Trophoblast cell (in vitro differentiated cells and primary cell): ENCODE results near the gene TAS2R8. TPM values are rescaled to one million over a fixed set of nuclear protein-coding genes. Genes with fewer than 3 reads are reported as not detected.

ENCODE experiments used
- DNase-seq, 2 donors: peaks; one replicate each; pipeline ENCODE4 v3.0.0-alpha.2; 2016
- H2AFZ ChIP-seq: 2 replicates; pipeline ENCODE4 v1.6.1; 2013; ENCODE audit warnings: low read length, moderate library complexity, mild to moderate bottlenecking; ENCODE audit not compliant: insufficient read depth, poor library complexity
- H2AK5ac ChIP-seq: 2 replicates; pipeline ENCODE4 v1.6.1; 2013; ENCODE audit warnings: mild to moderate bottlenecking, low read length
- H2BK120ac ChIP-seq: 2 replicates; pipeline ENCODE4 v1.6.1; 2013; ENCODE audit warnings: low read length, mild to moderate bottlenecking, moderate library complexity; ENCODE audit not compliant: insufficient read depth, poor library complexity
- H2BK12ac ChIP-seq: 2 replicates; pipeline ENCODE4 v1.6.1; 2013; ENCODE audit warnings: mild to moderate bottlenecking, low read length, moderate library complexity
- H2BK5ac ChIP-seq: 2 replicates; pipeline ENCODE4 v1.6.1; 2013; ENCODE audit warnings: low read length, low read depth, moderate library complexity, mild to moderate bottlenecking; ENCODE audit not compliant: poor library complexity
- H3K14ac ChIP-seq: 2 replicates; pipeline ENCODE4 v1.6.1; 2013; ENCODE audit warnings: mild to moderate bottlenecking, low read length
- H3K18ac ChIP-seq: 2 replicates; pipeline ENCODE4 v1.6.1; 2013; ENCODE audit warnings: mild to moderate bottlenecking, low read length
- H3K23ac ChIP-seq: 2 replicates; pipeline ENCODE4 v1.6.1; 2013; ENCODE audit warnings: low read length
- H3K27ac ChIP-seq: 2 replicates; pipeline ENCODE4 v1.5.1; 2013; ENCODE audit warnings: low read depth, mild to moderate bottlenecking, inconsistent platforms, low read length, moderate library complexity
- H3K27me3 ChIP-seq: 2 replicates; pipeline ENCODE4 v1.6.1; 2013; ENCODE audit warnings: inconsistent platforms, mild to moderate bottlenecking, low read length, moderate library complexity; ENCODE audit not compliant: insufficient read depth
- H3K36me3 ChIP-seq, 2 experiments: 1 replicate in 1 of 2; 2 replicates in 1 of 2; pipeline ENCODE4 v1.6.1; 2013; ENCODE audit warnings: low read length in 2 of 2, mild to moderate bottlenecking in 2 of 2, moderate library complexity in 1 of 2; ENCODE audit not compliant: insufficient read depth in 2 of 2, control insufficient read depth in 1 of 2
- H3K4ac ChIP-seq: 2 replicates; pipeline ENCODE4 v1.6.1; 2013; ENCODE audit warnings: low read depth, mild to moderate bottlenecking, low read length, moderate library complexity
- H3K4me1 ChIP-seq, 2 experiments: 1 replicate in 1 of 2; 2 replicates in 1 of 2; pipeline ENCODE4 v1.6.1; 2013; ENCODE audit warnings: low read length in 2 of 2, mild to moderate bottlenecking in 2 of 2, moderate library complexity in 1 of 2; ENCODE audit not compliant: insufficient read depth in 2 of 2, control insufficient read depth in 1 of 2
- H3K4me2 ChIP-seq: 2 replicates; pipeline ENCODE4 v1.6.1; 2013; ENCODE audit warnings: inconsistent platforms, mild to moderate bottlenecking, low read length, moderate library complexity
- H3K4me3 ChIP-seq: 2 replicates; pipeline ENCODE4 v1.5.1; 2013; ENCODE audit warnings: mild to moderate bottlenecking, low read depth, low read length, inconsistent platforms
- H3K79me1 ChIP-seq: one replicate; pipeline ENCODE4 v1.6.1; 2013; ENCODE audit warnings: low read length
- H3K79me2 ChIP-seq: 2 replicates; pipeline ENCODE4 v1.6.1; 2013; ENCODE audit warnings: low read length, mild to moderate bottlenecking; ENCODE audit not compliant: control insufficient read depth, insufficient read depth, poor library complexity
- H3K9ac ChIP-seq: 2 replicates; pipeline ENCODE4 v1.6.1; 2013; ENCODE audit warnings: mild to moderate bottlenecking, low read length
- H3K9me3 ChIP-seq: 2 replicates; pipeline ENCODE4 v1.6.1; 2013; ENCODE audit warnings: low read depth, mild to moderate bottlenecking, control low read depth, inconsistent platforms, low read length; ENCODE audit not compliant: insufficient read depth
- H4K12ac ChIP-seq: 2 replicates; pipeline ENCODE4 v1.6.1; 2013; ENCODE audit warnings: low read depth, mild to moderate bottlenecking, low read length, moderate library complexity
- H4K8ac ChIP-seq: 2 replicates; pipeline ENCODE4 v1.6.1; 2013; ENCODE audit warnings: low read depth, mild to moderate bottlenecking, low read length, moderate library complexity
- H4K91ac ChIP-seq: one replicate; pipeline ENCODE4 v1.6.1; 2013; ENCODE audit warnings: low read depth, mild to moderate bottlenecking, low read length, moderate library complexity
- WGBS: extraction: QIAGEN DNeasy Blood & Tissue Kit; methylation state at CpG from one replicate; pipeline ENCODE4 v1.1.7; 2013; ENCODE audit warnings: missing lambda C conversion rate; ENCODE audit not compliant: insufficient read length, insufficient coverage; ENCODE audit errors: extremely low coverage; 5-methylcytosine and 5-hydroxymethylcytosine counted together
- polyA plus RNA-seq: library from polyadenylated mRNA; stranded (reverse); fragments of 200-250 nt; gene quantifications from 2 replicates; pipeline ENCODE4 v1.2.3, GENCODE V29; 2013

TAS2R8 gene, protein sequence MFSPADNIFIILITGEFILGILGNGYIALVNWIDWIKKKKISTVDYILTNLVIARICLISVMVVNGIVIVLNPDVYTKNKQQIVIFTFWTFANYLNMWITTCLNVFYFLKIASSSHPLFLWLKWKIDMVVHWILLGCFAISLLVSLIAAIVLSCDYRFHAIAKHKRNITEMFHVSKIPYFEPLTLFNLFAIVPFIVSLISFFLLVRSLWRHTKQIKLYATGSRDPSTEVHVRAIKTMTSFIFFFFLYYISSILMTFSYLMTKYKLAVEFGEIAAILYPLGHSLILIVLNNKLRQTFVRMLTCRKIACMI
- not detected in 2 replicates for polyA plus RNA-seq

DNA sequence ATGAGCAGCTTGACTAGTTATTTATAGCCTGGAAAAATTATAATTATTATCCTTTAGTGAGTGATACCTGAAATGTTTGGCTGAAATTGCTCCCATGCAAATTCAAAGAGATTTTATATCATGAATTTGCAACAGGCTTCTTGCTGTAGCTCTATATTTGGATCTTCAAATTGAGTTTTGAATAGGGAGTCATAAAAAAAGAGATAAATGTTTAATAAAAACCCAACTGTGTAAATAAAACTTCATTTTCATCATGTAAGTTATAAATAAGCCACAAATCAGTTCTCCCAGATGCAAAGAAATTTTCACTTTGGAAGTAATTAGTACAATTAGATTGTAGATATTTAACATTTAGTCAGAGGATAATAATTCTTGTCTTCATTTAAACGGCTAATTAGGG is at the start of gene TAS2R8:
Gene TAS2R8 (minus strand): TSS at position 101 of the 400 bp plus-strand sequence. CDS start 306 bp downstream, outside the sequence.
- Histone ChIP-seq H4K12ac (no peak within 1 kb of the TSS), H3K4ac (no peak within 1 kb of the TSS), H3K9me3 (no peaks in the 10 kb centered on the region), H3K27ac (no peak within 1 kb of the TSS), H3K27me3 (no peaks in the 10 kb centered on the region), H4K8ac (no peak within 1 kb of the TSS), H2BK120ac (no peak within 1 kb of the TSS), H2BK12ac (no peak within 1 kb of the TSS), H2BK5ac (no peak within 1 kb of the TSS), H3K36me3 (no peaks in the 10 kb centered on the region), H3K14ac (no peak within 1 kb of the TSS), H2AFZ (no peak within 1 kb of the TSS), H3K18ac (no peak within 1 kb of the TSS), H3K79me2 (no peaks in the 10 kb centered on the region), H3K4me3 (no peak within 1 kb of the TSS), H3K4me1 (no peaks in the 10 kb centered on the region), H3K9ac (no peak within 1 kb of the TSS), H3K4me2 (no peak within 1 kb of the TSS), H3K23ac (no peak within 1 kb of the TSS), H3K79me1 (no peaks in the 10 kb centered on the region), H4K91ac (no peak within 1 kb of the TSS), H2AK5ac (no peak within 1 kb of the TSS)
- no peak for DNase-seq
- WGBS = no CpG with 5 or more reads among the region's 1 CpG

DNA sequence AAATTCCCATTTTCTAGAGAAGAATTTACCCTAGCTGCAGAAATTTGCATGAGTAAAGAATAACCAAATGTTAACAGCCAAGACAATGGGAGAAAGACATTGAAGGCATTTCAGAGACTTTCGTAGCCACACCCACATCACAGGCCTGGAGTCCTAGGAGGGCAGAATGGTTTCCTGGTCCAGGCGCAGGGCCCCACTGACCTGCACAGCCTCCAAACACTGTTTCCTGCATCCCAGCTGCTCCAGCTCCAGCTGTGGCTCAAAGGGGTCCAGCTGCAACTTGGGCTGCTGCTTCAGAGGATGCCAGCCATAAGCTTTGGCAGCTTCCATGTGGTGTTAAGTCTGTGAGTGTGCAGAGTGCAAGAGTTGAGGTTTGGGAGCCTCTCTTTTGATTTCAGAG is 48.7 kb upstream of the TAS2R8 start:
- DNase-seq = no peak
- Histone ChIP-seq H3K14ac (no peak overlapping the region), H3K18ac (no peak overlapping the region), H3K9ac (no peak overlapping the region), H3K4me1 (no peaks in the 10 kb centered on the region), H3K9me3 (peaks cover 11% of the 10 kb centered on the region), H2BK12ac (no peak overlapping the region), H2BK120ac (no peak overlapping the region), H3K79me1 (no peaks in the 10 kb centered on the region), H3K27me3 (no peaks in the 10 kb centered on the region), H2AFZ (no peak overlapping the region), H3K4ac (no peak overlapping the region), H2BK5ac (no peak overlapping the region), H3K4me2 (no peak overlapping the region), H3K23ac (no peak overlapping the region), H2AK5ac (no peak overlapping the region), H3K27ac (no peak overlapping the region), H3K36me3 (peaks cover 6% of the 10 kb centered on the region in 2 experiments), H3K79me2 (no peaks in the 10 kb centered on the region), H4K8ac (no peak overlapping the region), H3K4me3 (no peak overlapping the region), H4K12ac (no peak overlapping the region), H4K91ac (no peak overlapping the region)
- WGBS = no CpG with 5 or more reads among the region's 2 CpGs

DNA sequence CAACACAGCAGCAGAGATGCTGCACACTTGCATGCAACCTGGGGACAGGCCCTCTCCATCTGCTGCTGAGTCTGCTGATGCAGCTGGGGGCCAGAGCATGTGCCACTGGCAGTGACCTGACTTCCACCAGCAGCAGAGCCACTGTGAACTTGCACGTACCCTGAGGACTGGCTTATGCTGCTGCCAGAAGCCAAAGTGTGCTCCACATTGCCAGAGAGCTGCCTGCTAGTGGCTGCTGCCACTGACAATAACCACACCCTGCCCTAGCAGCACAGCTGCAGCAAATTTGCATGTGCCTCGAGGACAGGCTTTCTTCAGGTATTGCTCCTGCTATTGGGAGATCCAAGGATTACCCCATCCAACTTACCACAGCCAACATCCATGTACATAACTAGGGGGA is 46.7 kb upstream of the TAS2R8 start:
- H3K9ac ChIP-seq = no peak overlapping the region
- H3K79me1 ChIP-seq = no peaks in the 10 kb centered on the region
- no peaks in the 10 kb centered on the region for H3K79me2 ChIP-seq
- H2AFZ ChIP-seq = no peak overlapping the region
- H2AK5ac ChIP-seq = no peak overlapping the region
- H4K12ac ChIP-seq = no peak overlapping the region
- H3K4me3 ChIP-seq = no peak overlapping the region
- H3K14ac ChIP-seq = no peak overlapping the region
- H3K4me1 ChIP-seq = no peaks in the 10 kb centered on the region
- H3K27ac ChIP-seq = no peak overlapping the region
- peaks cover 6% of the 10 kb centered on the region in 2 experiments for H3K36me3 ChIP-seq
- H4K91ac ChIP-seq = no peak overlapping the region
- H3K9me3 ChIP-seq = peaks cover 11% of the 10 kb centered on the region
- no CpG with 5 or more reads among the region's 2 CpGs for WGBS
- no peak overlapping the region for H3K23ac ChIP-seq
- H2BK120ac ChIP-seq = no peak overlapping the region
- no peaks in the 10 kb centered on the region for H3K27me3 ChIP-seq
- H2BK12ac ChIP-seq = no peak overlapping the region
- no peak overlapping the region for H2BK5ac ChIP-seq
- no peak overlapping the region for H4K8ac ChIP-seq
- DNase-seq = no peak
- H3K18ac ChIP-seq = no peak overlapping the region
- no peak overlapping the region for H3K4me2 ChIP-seq
- no peak overlapping the region for H3K4ac ChIP-seq

DNA sequence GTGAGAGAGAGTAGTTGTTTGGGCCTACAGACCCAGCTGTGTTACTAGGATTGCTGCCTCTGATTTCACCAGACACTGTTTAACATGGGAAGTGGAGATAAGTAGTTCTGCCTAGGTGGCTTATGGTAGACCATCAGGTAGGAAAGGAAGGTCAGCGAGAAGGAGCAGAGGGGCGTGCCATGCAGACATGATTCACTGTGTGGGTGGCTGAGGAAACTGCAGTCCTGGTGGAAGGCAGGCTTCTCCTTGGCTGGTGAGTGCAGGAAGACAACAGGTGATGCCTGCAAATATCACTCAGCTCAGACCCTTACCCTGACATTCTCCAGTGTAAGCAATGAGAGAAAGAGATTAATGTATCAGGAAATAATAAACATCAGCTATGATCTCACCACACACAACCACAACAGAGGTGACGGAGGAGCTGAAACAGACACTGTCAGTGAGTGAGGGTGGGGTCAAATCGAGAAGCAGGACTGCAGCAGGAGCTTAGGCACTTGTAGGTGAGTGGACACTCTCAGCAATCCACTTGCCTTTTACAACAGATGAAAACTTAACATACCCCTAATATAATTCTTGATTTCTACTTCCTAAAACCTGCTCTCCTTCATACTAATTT is 44.3 kb upstream of the TAS2R8 start:
- Histone ChIP-seq H2AK5ac (no peak overlapping the region), H3K18ac (no peak overlapping the region), H2AFZ (no peak overlapping the region), H3K14ac (no peak overlapping the region), H3K27me3 (no peaks in the 10 kb centered on the region), H3K79me2 (no peaks in the 10 kb centered on the region), H4K12ac (no peak overlapping the region), H3K9ac (no peak overlapping the region), H3K23ac (no peak overlapping the region), H3K79me1 (no peaks in the 10 kb centered on the region), H3K27ac (no peak overlapping the region), H3K4ac (no peak overlapping the region), H4K91ac (no peak overlapping the region), H3K36me3 (peaks cover 7 to 9% of the 10 kb centered on the region in 2 experiments), H4K8ac (no peak overlapping the region), H3K4me2 (no peak overlapping the region), H2BK5ac (no peak overlapping the region), H2BK120ac (no peak overlapping the region), H3K4me3 (no peak overlapping the region), H2BK12ac (no peak overlapping the region), H3K4me1 (no peaks in the 10 kb centered on the region), H3K9me3 (peaks cover 9% of the 10 kb centered on the region)
- no CpG with 5 or more reads among the region's 4 CpGs for WGBS
- DNase-seq = no peak
